Calu3 (cell line): ENCODE data around the gene HYAL4. TPM values are rescaled to one million over a fixed set of nuclear protein-coding genes. Genes with fewer than 3 reads are reported as not detected.

Experiments used
- BruUV-seq: library from RNA; stranded (reverse); fragments of 400-500 nt; replicated peaks from 2 replicates; lab custom pipeline; 2021; lab: Mats Ljungman, UMichigan
- CTCF ChIA-PET: fragments of 300-600 bp; sonication (Branson Sonifier 250); formaldehyde crosslinking; loops from one replicate; lab custom pipeline; 2022; ENCODE audit warnings: antibody characterized with exemption; lab: Charles Lee
- DNase-seq: peaks from one replicate; pipeline ENCODE4 v3.0.0; 2022
- H3K27ac Mint-ChIP-seq: one replicate; pipeline ENCODE4 v1.8.0; 2022; ENCODE audit warnings: mixed read lengths; ENCODE audit not compliant: unreplicated experiment
- H3K27me3 Mint-ChIP-seq: one replicate; pipeline ENCODE4 v1.8.0; 2022; ENCODE audit warnings: mixed read lengths; ENCODE audit not compliant: unreplicated experiment
- H3K36me3 Mint-ChIP-seq: one replicate; pipeline ENCODE4 v1.8.0; 2022; ENCODE audit warnings: mild to moderate bottlenecking, moderate library complexity, mixed read lengths; ENCODE audit not compliant: insufficient read depth, unreplicated experiment
- H3K4me1 Mint-ChIP-seq: one replicate; pipeline ENCODE4 v1.8.0; 2022; ENCODE audit warnings: mild to moderate bottlenecking, low read depth, mixed read lengths; ENCODE audit not compliant: unreplicated experiment
- H3K4me3 Mint-ChIP-seq: one replicate; pipeline ENCODE4 v1.8.0; 2022; ENCODE audit warnings: mild to moderate bottlenecking, low read depth, moderate library complexity, mixed read lengths; ENCODE audit not compliant: unreplicated experiment
- H3K9me3 Mint-ChIP-seq: one replicate; pipeline ENCODE4 v1.8.0; 2022; ENCODE audit warnings: low read depth, mixed read lengths; ENCODE audit not compliant: unreplicated experiment
- CTCF ChIP-seq: fragments of 200-600 bp; IDR thresholded peaks from one replicate; pipeline ENCODE4 v1.8.0; 2022; ENCODE audit warnings: antibody characterized with exemption; ENCODE audit not compliant: unreplicated experiment
- intact Hi-C: fragments of 100-400 bp; cut with micrococcal nuclease; formaldehyde crosslinking; loops from one replicate; pipeline ENCODE4 v1.10.0; 2022; ENCODE audit not compliant: unreplicated experiment
- total RNA-seq: library from RNA; stranded (reverse); gene quantifications from 2 replicates; pipeline ENCODE4 v1.2.3, GENCODE V29; 2022

HYAL4 gene
- total RNA-seq, 1 experiment from 2014 or later, result not detected

- no peaks in the 10 kb centered on the region for H3K9me3 Mint-ChIP-seq
- CTCF ChIA-PET, result interaction anchor here (0.8 to 3.5 kb wide), 6 partner anchors 75 to 505 kb away, joined by 3 to 19 read pairs (median 7); no protein-coding TSS in a partner anchor
- BruUV-seq, result no TSS peak
- H3K27me3 Mint-ChIP-seq, result no peaks in the 10 kb centered on the region
- no peak overlapping the region for H3K4me3 Mint-ChIP-seq
- peaks cover 23% of the 10 kb centered on the region for H3K4me1 Mint-ChIP-seq
- no peaks in the 10 kb centered on the region for H3K36me3 Mint-ChIP-seq
- TF ChIP-seq CTCF, result no peak
- no peak overlapping the region for H3K27ac Mint-ChIP-seq
- intact Hi-C loops, result loop anchor here (1.0 to 2.0 kb wide), 6 partner anchors 8 to 378 kb away; no protein-coding TSS in a partner anchor
- no peak for DNase-seq
These were observed 27.9 kb downstream of the HYAL4 start for GRCh38 chr7:123872908-123873307.

- no TSS peak for BruUV-seq
- CTCF ChIA-PET, result no interaction called here
- no peaks in the 10 kb centered on the region for H3K9me3 Mint-ChIP-seq
- peaks cover 23% of the 10 kb centered on the region for H3K4me1 Mint-ChIP-seq
- intact Hi-C loops, result no loop called here
- no peaks in the 10 kb centered on the region for H3K27me3 Mint-ChIP-seq
- DNase-seq, result no peak
- no peak overlapping the region for H3K4me3 Mint-ChIP-seq
- no peaks in the 10 kb centered on the region for H3K36me3 Mint-ChIP-seq
- no peak overlapping the region for H3K27ac Mint-ChIP-seq
- no peak for TF ChIP-seq CTCF
These were observed 31.7 kb downstream of the HYAL4 start for GRCh38 chr7:123876557-123877256.

- H3K4me1 Mint-ChIP-seq, result peaks cover 8% of the 10 kb centered on the region
- H3K36me3 Mint-ChIP-seq, result no peaks in the 10 kb centered on the region
- BruUV-seq, result no TSS peak
- H3K27me3 Mint-ChIP-seq, result no peaks in the 10 kb centered on the region
- no peak overlapping the region for H3K27ac Mint-ChIP-seq
- DNase-seq, result no peak
- H3K4me3 Mint-ChIP-seq, result no peak overlapping the region
- H3K9me3 Mint-ChIP-seq, result no peaks in the 10 kb centered on the region
- TF ChIP-seq CTCF, result no peak
- CTCF ChIA-PET, result no interaction called here
- intact Hi-C loops, result no loop called here
These were observed 34.7 kb downstream of the HYAL4 start for GRCh38 chr7:123879628-123880027.

GRCh38 chr7:123881300-123881699 is 36.3 kb downstream of the HYAL4 start:
- no peak for TF ChIP-seq CTCF
- no peaks in the 10 kb centered on the region for H3K27me3 Mint-ChIP-seq
- intact Hi-C loops, result no loop called here
- no peak for DNase-seq
- no peaks in the 10 kb centered on the region for H3K9me3 Mint-ChIP-seq
- CTCF ChIA-PET, result interaction anchor here (0.6 kb wide), 1 partner anchor 209 kb away, joined by 3 read pairs; no protein-coding TSS in a partner anchor
- BruUV-seq, result no TSS peak
- no peak overlapping the region for H3K4me3 Mint-ChIP-seq
- H3K4me1 Mint-ChIP-seq, result peaks cover 5% of the 10 kb centered on the region
- no peaks in the 10 kb centered on the region for H3K36me3 Mint-ChIP-seq
- H3K27ac Mint-ChIP-seq, result no peak overlapping the region
